ENCODE measurements around the gene IYD.

Gene IYD

DNA sequence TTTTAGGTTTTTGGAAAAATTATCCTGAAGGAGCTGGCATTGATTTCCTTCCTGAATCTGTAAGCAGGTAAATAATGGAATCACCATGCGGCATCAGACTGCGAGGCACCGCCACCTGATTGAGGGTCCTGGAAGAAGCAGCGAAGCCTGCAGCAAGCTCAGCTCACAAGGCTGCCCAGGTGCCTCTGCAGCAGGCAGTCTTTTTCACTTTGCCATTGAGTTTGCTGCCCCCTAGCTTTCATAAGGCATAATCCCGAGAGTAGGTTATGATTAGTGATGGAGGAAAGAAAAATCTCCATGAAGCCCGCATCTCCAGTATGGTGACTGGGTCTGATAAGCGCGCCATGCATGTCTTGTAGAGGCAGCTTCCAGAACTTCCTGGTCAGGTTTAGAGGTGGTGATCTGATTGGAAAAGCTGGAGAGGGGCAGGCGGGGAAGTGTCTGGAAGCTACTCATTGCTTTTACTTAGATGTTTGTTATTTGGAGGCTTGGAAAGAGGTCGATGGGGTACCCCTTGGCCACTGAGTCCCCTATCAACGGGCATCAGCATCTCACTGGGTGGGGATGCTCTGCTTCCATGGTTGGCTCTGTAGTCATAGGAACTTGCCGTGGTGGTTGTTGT, 26.7 kb downstream of the IYD start:
- peak; percentile 25 for DNase-seq

DNA sequence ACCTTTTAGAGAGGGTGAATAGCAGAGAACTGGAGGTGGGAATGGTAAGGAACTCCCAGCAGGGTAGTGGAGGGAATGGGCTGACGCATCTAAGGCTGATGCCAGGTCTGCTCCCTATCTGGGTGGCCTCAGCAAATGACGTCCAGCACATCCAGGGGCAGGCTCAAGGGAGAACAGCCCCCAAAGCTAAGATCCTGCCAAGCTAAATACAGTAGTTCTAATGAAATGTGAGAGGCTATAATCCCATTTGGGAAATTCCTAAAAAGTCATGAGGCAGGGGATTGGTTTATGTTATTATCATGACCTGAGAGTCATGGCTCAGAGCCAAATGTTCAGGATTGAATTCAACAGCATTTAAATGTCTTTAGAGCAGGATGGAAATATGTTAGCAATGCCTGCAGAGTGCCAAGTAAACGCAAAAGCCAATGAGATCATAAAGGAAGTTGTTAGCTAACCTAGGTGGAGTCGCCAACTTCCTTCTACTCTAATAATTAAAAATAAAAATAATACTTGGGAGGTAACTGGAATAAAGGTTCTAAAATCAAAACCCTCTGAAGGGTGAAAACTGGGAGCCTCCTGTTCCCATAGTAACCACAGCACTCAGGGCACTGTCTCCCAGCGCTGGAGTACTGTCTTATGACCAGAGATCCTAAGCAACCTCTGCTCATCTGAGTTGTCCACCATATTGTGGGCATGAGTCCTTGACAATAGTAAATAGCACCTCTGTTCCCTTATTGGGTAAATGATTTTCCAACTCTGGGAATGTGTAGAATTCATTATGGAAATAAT, 34.8 kb downstream of the IYD start:
- no peak for DNase-seq

DNA sequence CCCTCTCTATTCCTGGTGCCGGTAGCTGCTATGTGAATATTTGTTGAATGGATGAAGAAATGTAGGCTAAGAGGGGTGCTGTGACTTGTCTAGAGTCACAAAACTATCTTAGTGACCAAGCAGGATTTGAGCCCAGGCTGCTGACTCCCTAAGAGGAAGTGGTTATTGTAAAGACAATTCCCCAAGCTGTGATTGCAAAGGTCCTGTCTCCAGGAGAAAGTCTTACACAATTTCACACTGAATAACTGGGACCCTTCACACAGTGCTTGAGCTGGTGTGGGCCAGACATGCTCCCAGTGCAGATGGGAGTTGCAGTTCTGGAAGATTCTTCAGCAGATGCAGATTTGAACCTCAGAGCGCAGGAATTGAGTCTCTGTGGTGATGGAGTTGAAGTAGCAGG, 38.1 kb downstream of the IYD start:
- DNase-seq: no peak

DNA sequence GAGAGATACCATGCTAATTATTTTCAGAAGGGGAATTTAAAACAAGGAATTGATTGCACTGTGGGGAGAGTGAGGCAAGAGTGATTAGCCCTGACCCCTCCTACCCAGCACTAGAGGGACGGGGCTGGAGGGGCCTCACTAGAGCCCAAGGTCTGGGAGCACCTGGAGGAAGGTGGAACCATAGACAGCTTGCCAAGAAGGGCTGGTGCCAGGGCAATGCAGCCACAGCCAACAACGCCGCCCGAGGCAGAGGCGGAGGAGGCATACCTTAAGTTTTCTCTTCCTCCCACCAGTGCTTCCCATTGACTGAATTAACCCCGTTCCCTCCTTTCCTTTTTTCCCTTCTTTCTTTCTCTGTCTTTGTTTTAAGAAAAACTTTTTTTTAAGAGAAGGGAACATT, 40.0 kb downstream of the IYD start:
- no peak for DNase-seq

DNA sequence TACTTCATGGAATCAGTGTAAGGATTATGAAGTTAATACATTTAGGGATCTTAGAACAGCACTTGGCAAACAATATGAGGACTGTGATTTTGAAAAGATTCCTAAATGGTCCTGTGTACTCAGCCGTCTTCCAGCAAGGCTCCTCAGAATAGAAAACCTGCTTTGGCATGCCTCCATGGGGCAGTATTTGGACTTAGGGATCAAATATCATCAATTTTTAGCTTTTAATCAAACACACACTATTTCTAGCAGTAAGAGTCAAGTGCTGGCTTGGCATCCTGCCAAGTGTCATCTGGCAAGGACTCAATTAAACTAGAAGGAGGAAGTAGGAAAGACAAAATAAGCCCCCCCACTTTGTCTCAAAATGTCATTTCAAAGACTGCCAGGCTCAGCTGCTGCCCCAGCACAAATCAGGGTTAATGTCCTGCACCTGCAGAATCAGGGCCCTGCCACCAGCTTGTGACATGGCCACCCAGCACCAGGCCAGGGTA, 40.8 kb downstream of the IYD start:
- DNase-seq: no peak

DNA sequence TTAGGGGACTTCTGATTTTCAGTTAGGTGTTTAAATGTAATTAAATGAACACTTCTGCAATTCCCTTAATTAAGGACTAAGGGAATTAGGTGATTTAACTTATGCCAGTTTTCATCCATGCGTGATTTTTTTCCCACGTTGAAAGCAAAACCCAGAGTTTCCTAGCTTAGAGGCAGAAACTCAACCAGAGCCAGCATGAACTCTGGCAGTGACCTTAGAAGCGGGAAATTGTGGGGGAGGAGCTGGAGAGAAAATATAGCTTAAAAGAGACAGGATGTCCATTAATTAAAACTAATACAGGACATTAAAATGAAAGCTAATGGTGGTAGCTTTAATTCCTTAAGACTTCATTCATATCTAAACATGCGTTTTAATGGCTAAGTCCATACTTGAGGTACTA, 41.6 kb downstream of the IYD start:
- DNase-seq: no peak

DNA sequence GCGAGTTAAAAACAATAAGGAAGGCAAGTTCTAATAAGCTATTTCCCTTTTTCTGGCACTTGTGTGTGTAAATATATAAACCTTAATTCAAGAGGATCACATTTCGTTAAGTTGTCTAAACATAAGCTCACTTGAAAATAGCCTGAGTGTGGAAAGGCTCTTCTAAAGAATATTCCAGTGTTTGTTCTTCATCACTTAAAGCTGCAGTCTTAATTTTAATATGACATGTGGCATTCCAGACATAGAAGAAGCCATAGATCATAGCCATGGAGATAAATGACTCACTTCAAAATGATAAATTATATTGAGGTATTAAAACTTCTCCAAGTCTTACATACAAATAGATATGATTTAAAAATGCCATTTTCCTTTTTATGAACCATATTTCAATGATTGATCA, 42.1 kb downstream of the IYD start:
- no peak for DNase-seq

DNA sequence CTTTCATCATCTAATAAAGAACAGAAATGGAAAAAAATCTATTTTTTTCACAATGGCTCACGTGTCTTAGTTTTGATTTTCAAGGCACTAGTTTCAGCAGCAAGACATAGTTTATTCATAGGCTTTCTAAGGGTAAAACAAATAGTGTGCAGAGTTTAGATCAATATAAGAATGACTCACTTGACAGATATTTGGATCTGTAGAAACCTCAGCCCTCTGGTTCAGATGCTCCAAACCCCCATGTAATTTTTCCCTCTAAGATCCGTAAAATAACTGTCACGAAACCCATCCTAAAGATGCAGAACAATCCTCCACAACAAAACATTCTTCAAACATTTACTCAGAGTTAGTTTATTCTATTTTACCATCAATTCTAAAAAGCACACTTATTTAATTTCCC, 43.4 kb downstream of the IYD start:
- DNase-seq: no peak

DNA sequence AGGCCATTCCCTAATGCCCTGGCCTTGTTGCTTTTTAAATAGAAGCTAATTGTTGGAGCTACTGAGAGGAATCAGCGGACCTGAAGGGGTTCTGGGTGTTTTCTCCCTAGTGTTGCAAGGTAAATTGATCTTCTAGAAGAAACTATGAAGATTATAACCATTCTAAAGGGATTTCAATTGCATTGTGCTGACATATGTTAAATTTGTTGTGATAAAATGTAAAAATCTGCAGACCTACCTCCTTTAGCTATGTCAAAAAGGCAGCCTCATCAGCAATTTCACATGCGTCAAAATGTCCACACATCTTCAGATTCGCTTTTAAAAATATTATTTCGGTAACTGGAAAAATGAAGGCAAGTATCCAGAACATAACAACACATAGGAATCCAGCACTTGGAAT, 44.4 kb downstream of the IYD start:
- DNase-seq: no peak

DNA sequence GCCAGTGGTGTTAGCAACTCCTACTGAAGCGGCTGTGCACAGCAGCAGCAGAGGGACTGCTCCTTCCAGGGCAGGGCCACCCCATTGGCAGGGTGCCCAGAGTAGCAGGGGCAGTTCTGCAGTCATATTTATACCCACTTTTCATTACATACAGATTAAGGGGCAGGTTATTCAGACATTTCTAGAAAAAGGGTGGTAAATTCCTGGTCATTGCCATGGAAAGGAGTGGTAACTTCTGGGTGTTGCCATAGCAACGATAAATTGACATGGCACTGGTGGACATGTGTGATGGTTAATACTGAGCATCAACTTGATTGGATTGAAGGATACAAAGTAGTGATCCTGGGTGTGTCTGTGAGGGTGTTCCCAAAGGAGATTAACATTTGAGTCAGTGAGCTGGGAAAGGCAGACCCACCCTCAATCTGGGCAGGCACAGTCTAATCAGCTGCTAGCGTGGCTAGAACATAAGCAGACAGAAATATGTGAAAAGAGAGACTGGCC, 45.0 kb downstream of the IYD start:
- DNase-seq: no peak

DNA sequence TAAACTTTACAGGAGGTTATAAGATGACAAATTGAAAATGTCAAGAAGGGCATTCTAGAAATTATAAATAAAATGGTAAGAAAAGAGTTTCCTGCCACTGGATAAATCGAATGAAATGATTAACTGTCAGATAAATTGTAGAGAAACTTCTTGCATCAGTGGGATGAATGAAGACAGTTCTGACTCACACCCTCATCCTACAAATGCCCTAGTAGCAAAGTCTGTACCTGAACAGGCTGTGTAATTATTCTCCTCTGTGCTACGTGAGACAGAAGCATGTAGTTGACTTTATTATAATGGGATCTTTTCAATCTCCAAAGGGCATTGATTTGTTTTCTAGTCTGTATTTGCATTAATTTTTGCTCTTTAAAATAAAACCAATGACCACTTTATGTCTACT, 47.3 kb downstream of the IYD start:
- DNase-seq: no peak

DNA sequence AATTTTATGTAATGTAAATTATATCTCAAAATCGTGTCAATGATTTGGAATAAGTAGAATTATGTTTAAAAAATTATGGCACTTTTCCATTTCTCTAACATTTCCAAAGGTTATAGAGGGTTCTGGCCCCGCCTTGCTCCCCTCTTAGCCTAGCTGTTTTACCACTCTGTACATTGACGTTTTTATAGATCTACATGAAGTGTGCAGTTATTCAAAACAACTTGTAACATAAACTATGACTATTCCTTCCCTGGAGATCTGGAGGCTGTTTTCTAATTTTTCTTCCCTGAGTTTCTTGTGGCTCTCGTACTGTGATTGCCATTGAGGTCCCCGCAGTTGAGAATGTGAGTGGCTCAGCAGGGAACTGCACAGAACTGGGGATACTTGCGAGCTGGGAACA, 48.4 kb downstream of the IYD start:
- DNase-seq: no peak

DNA sequence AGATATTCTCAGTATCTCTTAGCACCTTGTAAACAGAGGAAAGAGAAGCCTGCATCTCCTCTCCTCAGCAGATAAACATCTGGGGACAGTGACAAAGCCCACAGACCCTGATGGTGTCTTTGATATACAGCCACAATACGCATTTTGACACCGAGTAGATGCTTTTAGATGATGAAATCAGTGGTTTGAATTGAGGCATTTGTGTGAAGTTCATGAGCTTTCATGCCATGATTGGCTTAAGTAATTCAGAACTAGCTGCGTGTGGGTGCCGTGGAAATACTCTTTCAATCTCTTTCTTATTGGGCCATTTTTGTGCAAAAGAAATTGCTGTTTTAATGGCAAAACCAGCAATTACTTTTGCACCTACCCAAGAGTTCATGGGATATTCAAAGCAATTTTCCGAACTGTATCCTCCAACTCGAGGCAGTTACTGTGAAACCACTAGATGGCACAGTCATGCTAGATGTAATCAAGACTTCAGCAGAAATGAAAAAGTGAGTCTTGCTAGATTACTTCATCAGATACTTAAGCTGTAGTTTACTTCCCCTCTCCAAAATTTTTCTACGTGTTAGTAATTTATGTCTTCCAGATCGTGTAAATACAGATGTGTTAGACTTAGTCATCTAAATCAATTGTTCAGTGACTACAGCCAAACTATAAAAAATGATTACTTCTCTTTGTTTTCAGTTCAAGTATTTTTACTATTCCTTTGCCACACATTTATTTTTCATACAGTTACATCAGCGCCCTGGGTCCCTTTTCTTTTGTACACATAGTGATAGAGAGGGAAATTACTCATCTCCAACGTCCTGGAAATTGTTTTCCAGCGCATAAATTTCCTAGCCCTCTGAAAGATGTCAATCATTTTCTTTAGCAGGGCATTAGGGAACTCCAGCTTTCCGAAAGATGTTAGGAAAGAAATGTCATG, 49.4 kb downstream of the IYD start:
- no peak for DNase-seq

DNA sequence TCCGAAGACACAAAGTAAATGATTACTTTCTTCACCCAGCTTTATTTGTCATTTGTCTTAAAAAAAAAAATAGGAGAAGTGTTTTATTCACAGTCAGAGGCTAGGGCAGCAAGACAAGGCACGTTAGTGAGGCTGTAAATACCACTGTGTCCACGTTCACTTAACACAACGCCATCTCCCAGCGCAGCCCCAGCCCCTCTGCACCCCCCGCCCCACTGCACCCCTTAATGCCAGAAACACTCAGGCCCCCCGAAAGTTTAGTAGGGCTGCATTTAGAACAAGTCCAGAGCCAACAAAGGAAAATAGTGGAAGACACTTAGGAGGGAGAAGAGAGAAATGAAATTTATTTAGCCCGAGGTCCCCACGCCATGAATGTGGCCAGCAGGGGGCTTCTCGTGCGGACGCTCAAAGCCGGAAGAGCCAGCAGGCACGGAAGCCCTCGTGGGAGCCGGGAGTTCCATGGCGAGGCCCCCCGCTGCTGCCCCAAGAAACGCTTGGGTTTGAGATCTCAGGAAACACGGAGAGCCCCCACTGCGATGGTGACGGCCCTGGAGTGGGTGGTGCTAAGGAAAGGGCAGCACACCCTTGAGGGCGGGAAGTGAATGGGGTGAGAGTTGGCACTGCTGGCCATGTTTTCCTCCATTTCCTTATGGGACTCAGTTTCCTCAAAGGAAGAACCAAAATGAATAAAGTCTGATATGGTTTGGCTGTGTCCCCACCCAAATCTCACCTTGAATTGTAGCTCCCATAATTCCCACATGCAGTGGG, 50.2 kb downstream of the IYD start:
- DNase-seq: peak; percentile 65

DNA sequence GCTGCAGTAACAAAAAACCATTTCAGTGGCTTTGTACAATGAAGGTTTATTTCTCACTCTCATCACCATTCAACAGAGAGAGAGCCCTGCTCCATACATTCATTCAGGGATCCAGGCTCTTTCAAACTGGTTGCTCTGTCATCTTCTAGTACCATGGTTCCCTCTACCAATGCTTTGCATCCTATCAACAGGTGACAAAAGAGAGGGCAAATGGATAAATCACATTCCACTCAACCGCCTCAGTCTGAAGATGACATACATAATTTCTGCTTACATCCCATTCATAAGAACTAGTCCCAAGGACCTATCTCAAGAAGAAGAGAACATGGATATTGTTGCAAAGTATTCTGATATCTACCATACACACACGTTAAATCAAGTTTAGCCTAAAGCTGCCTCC, 51.6 kb downstream of the IYD start:
- no peak for DNase-seq

DNA sequence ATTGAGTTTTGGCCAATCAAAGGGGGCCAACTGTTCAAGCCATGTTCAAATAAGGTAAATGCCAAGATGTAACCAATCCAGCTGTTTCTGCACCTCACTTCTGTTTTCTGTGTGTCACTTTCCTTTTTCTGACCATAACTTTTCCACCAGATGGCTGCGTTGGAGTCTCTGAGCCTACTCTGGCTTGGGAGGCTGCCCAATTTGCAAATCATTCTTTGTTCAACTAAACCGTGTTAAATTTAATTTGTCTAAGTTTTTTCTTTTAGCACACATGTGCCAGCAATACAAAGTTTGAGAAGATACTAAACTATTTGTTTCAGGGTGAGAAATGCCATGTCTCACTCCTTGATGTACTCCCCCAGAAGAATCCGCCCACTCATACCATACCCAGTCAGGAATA, 52.1 kb downstream of the IYD start:
- no peak for DNase-seq

DNA sequence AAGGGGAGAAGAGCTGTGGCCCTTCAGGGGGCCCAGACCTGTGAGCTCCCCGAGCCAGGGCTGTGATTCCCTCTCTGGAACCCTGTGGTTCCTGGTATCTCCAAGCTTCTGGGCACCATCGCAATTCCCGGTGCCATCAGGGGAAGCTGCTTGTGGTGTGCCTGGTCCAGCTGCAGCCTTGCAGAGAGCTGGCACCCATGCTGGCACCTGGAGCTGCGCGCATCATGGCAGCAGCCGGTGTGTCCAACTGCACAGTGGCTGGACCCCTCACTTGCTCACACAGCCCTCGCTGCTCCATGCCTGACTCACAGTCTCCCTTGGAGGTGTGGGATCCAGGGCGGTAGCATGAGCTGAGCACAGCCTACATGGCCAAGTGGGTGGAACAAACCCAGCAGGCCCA, 56.7 kb downstream of the IYD start:
- DNase-seq: no peak

DNA sequence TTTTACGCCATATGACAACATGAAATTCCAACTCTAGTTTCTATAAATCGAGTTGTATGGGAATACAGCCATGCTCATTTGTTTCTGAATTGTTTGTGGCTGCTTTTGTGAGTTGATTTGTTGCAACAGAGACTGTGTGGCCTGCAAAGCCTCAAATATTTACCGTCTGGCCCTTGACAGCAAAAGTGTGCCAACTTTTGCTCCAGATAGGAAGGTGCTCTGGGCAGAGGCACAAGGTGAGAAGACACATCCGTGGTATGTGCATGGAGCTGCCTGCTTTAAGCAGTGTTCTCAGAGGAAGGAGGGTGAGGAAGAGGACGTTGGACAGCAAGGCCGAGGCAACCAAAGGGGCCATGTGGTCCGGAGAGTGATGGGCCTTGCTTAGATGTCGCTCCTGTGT, 57.4 kb downstream of the IYD start:
- DNase-seq: no peak

DNA sequence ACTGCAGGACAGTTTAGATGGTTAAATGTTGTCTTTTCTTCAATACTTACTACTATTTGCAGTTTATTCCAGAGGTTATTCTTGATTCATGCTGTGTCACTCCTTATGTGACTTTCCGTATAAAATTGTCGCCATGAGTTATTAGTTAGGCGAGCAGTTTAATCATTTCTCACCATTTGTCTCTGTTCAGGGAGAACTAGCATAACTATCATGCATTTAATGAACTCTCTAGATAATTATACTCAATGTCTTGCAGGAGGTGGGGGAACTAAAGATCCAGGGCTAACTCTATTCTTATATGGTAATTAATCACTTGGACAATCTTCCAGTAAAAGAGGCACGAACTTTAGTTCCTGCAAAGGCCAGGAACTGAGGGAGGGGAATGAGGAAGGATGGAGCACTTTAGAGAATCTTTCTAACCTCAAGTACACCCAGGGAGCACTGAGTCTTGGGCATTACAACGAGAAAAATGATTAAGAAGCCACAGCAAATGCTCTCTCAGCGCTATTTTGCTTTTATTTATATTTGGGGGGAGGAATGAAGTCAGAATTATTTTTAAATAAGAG, 58.3 kb downstream of the IYD start:
- no peak for DNase-seq

DNA sequence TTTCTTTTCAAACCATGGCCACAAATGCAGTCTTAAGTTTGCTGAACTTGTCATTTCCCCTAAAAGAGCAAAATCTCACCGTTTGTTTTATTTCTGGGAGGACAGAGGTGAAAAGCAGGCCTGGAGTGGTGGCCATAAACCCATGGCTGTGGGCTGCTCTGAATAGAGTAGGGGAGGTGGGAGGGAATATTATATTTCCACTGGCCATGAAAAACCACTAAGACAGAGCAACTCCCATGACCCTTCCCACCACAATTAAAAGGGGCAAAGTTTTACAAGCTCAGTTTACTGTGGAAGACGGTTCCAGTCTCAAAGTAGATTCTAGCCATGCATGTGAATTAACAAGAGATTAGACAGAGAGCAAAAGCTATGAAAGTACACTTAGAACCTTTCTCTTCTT, 59.0 kb downstream of the IYD start:
- DNase-seq: no peak

DNA sequence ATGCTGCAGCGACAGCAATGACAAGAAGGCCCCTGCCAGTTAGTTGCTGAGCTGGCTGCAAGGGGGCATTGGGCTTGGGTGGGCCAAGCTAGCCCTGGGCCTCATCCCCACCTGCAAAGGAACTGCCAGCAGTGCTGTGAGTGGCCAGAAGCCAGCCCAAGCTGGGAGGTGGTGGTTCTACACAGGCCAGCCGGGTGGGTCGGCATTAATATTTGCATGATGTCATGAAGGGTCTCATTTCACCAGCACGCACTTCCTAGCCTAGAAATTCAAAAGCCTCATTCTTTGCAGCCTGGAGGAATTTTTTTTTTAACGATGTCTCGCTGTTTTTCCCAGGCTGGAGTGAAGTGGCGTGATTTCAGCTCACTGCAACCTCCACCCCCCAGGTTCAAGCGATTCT, 62.0 kb downstream of the IYD start:
- no peak for DNase-seq

DNA sequence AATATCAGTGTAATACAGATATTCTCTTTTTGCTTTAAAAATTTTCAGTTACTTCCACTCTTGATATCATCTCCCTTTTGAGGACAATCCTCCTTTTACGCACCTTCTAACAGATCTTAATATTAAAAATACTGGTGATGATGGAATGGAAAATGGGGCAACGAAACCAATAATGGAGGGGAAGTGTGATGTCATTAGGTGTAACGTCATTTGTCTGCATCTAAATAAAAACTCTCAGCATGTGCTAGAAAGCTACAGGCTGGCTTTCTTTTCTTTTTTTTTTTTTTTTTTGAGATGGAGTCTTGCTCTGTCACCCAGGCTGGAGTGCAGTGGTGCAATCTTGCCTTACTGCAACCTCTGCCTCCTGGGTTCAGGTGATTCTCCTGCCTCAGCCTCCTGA, 66.5 kb downstream of the IYD start:
- no peak for DNase-seq
